IPS DF 4.7 (cell line): ENCODE data around the gene CD86.
"Not testable (repeated sequence)": the region's sequence is repeated elsewhere in the genome, so short reads cannot be mapped to it uniquely, and the experiment has no call there.

ENCODE experiments used
- DNase-seq: peaks from one replicate; pipeline ENCODE4 v3.0.0-alpha.2; 2013; ENCODE audit warnings: low spot score; ENCODE audit errors: extremely low read depth

Gene CD86

GRCh38 chr3:122148941-122149627, 93.9 kb downstream of the CD86 start:
- DNase-seq = no peak

- no peak for DNase-seq
Observed at GRCh38 chr3:122151480-122151879, 96.3 kb downstream of the CD86 start.

- not testable (repeated sequence) for DNase-seq
Observed at GRCh38 chr3:122164983-122165382, 109.8 kb downstream of the CD86 start.

GRCh38 chr3:122167630-122168029, 112.5 kb downstream of the CD86 start:
- DNase-seq = no peak

- no peak for DNase-seq
Observed at GRCh38 chr3:122168044-122168443, 112.9 kb downstream of the CD86 start.

- no peak for DNase-seq
Observed at GRCh38 chr3:122169911-122170310, 114.7 kb downstream of the CD86 start.
